ENCODE measurements around the gene C16orf89. TPM values are rescaled to one million over a fixed set of nuclear protein-coding genes. Genes with fewer than 3 reads are reported as not detected.
"Not testable (repeated sequence)": the region's sequence is repeated elsewhere in the genome, so short reads cannot be mapped to it uniquely, and the experiment has no call there.

C16orf89 gene
- total RNA-seq, 1 donor from 2014 or later, result 198 TPM

DNA sequence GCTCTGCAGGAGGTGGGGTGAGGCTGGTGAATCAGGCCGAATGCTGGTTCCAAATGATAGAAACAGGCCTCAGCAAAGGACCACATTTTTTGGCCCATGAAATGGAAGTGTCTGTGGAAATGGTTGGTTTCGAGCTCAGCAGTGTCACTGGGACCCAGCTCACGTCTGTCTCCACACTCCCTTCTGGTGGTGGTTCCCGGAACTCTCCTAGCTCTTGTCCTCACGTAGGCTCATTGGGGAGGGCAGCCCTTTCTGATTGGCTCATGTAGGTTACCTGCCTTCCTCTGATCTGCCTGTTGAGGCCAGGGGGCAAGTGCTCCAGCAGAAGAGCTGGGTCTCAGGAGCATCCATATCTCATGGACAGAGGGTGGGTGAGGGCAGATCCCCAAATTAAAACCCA lies 9.9 kb upstream of the C16orf89 start:
- Histone ChIP-seq H3K27ac (no peak overlapping the region), H3K36me3 (peaks cover 67% of the 10 kb centered on the region), H3K4me3 (no peak overlapping the region), H3K27me3 (ENCODE audit: low read depth) (no peaks in the 10 kb centered on the region), H3K9me3 (no peaks in the 10 kb centered on the region), H3K4me1 (peaks cover 17% of the 10 kb centered on the region)
- no peak for ATAC-seq
- TF ChIP-seq, protein P1, sequence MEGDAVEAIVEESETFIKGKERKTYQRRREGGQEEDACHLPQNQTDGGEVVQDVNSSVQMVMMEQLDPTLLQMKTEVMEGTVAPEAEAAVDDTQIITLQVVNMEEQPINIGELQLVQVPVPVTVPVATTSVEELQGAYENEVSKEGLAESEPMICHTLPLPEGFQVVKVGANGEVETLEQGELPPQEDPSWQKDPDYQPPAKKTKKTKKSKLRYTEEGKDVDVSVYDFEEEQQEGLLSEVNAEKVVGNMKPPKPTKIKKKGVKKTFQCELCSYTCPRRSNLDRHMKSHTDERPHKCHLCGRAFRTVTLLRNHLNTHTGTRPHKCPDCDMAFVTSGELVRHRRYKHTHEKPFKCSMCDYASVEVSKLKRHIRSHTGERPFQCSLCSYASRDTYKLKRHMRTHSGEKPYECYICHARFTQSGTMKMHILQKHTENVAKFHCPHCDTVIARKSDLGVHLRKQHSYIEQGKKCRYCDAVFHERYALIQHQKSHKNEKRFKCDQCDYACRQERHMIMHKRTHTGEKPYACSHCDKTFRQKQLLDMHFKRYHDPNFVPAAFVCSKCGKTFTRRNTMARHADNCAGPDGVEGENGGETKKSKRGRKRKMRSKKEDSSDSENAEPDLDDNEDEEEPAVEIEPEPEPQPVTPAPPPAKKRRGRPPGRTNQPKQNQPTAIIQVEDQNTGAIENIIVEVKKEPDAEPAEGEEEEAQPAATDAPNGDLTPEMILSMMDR (IDR thresholded peaks at IDR 0.05), result no peak
- intact Hi-C loops (cut with DNase I), result no loop called here
- DNase-seq, result no peak

GRCh38 chr16:5073771-5074170 lies 8.0 kb upstream of the C16orf89 start:
- intact Hi-C loops (cut with DNase I); H3K4me3 ChIP-seq; H3K27ac ChIP-seq; ATAC-seq; H3K27me3 ChIP-seq (ENCODE audit: low read depth); DNase-seq; H3K9me3 ChIP-seq: not testable (repeated sequence)
- H3K36me3 ChIP-seq, result peaks cover 51% of the 10 kb centered on the region
- H3K4me1 ChIP-seq, result peaks cover 17% of the 10 kb centered on the region

- Histone ChIP-seq H3K4me1 (peaks cover 17% of the 10 kb centered on the region), H3K27me3 (ENCODE audit: low read depth) (no peaks in the 10 kb centered on the region), H3K27ac (no peak overlapping the region), H3K4me3 (no peak overlapping the region), H3K36me3 (peaks cover 45% of the 10 kb centered on the region), H3K9me3 (no peaks in the 10 kb centered on the region)
- ATAC-seq (no peak), DNase-seq (no peak)
- intact Hi-C loops (cut with DNase I), result no loop called here
- TF ChIP-seq, protein P1 (IDR thresholded peaks at IDR 0.05), result no peak
These were observed 7.5 kb upstream of the C16orf89 start for GRCh38 chr16:5073279-5073629.

DNA sequence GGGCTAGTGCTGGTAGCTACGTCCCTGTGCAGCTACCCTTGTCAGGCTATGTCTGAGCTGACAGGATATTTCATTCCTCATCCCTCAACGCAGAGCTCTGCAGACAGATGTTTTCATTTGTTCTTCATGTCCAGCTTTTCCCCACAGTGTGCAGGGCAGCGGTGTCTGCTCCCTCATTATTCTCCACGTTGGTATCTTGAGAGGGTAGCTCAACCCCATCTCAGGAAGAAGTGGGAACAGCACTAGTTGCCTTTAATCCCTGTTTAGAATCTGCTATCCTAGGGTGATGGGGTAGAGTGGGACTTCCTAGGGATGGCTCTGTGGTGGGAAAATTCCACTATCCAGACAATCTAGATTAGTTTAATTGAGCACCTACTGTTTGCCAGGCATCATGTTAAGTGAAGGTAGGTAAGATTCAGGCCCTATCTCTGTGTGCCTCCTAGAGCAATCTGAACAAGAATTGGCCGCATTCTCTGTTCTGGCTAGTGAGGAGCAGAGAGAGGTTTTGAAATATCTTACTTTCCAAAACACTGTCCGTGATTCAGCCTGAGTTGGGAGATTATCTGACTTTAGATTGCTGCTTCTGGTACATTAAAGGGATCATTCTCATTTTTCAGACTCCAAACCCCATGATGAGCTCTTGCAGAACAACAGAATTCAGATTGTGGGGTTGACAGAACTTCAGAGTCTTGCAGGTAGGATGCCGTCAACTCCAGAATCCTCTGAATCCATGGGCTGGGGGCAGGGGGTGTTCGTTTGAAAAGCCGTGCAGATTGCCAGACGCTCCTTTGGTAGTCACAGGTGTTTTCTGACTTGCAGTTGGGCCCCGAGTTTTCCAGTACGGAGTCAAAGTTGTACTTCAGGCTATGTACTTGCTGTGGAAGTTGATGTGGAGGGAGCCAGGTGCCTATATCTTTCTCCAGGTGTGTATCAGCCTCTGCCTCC lies 6.8 kb upstream of the C16orf89 start:
- Histone ChIP-seq H3K27ac (peak overlapping the region; percentile 88), H3K27me3 (ENCODE audit: low read depth) (no peaks in the 10 kb centered on the region), H3K9me3 (no peaks in the 10 kb centered on the region), H3K4me1 (peaks cover 17% of the 10 kb centered on the region), H3K4me3 (peak overlapping the region; percentile 90), H3K36me3 (peaks cover 39% of the 10 kb centered on the region)
- DNase-seq, result no peak
- intact Hi-C loops (cut with DNase I), result no loop called here
- TF ChIP-seq, protein P1 (IDR thresholded peaks at IDR 0.05), result no peak
- ATAC-seq, result peak in 1 of 2 donors; percentile 4

DNA sequence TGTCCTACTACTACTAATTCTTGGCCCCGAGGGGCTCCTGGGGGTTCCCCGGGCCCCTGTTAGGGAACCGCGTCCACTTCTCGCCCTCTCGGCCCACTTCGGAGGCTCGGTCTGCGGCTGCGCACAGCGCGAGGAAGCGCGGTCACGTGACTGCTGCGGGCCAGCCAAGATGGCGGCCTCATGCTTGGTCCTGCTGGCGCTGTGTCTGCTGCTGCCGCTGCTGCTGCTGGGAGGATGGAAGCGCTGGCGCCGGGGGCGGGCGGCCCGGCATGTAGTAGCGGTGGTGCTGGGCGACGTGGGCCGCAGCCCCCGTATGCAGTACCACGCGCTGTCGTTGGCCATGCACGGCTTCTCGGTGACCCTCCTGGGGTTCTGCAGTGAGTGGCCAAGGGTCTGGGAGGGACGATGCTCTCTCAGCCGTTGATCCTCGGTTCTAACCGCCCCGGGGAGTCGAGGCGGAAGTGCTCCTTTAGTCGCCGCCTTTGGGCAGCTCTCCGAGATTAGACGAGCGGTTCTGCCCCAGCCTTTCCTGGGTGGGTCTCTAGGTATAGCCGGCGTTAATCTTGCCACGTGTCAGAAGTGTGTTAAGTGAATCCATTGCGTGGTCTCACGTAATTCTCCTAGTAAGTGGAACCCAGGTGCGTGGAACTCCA lies 6.1 kb upstream of the C16orf89 start, which contains the start of gene ALG1:
ALG1 (plus strand) TSS at position 163 of the 653 bp plus-strand sequence; CDS start at position 170, 7 bp downstream.
- Histone ChIP-seq H3K36me3 (peaks cover 31% of the 10 kb centered on the region), H3K9me3 (no peaks in the 10 kb centered on the region), H3K27me3 (ENCODE audit: low read depth) (no peaks in the 10 kb centered on the region), H3K4me3 (peak within 1 kb of the TSS; percentile 90), H3K27ac (peak within 1 kb of the TSS; percentile 88), H3K4me1 (peaks cover 17% of the 10 kb centered on the region)
- TF ChIP-seq, protein P1 (IDR thresholded peaks at IDR 0.05), result no peak
- intact Hi-C loops (cut with DNase I), result no loop called here
- DNase-seq (peak; percentile 93), ATAC-seq (peak; percentile 95 to 98)

DNA sequence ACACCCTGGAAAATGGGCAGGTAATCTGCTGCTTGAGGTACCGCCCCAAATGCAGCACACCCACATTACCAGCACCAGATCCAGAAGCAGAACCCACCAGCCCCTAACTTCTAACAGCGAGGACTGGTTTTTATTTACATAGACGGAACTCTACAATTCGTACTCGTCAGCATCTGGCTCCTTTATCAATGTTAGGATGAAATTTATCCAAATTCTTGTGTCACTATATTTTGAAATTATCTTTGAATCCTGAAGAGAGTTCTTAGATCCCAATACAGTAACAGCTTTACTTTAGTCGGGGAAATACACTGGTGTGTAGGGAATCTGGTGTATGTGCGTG lies 5.6 kb upstream of the C16orf89 start:
- Histone ChIP-seq H3K4me1 (peaks cover 17% of the 10 kb centered on the region), H3K36me3 (peaks cover 26% of the 10 kb centered on the region), H3K9me3 (no peaks in the 10 kb centered on the region), H3K4me3 (peak overlapping the region; percentile 90), H3K27ac (peak overlapping the region; percentile 88), H3K27me3 (ENCODE audit: low read depth) (no peaks in the 10 kb centered on the region)
- no peak for DNase-seq
- intact Hi-C loops (cut with DNase I), result no loop called here
- no peak for ATAC-seq
- TF ChIP-seq, protein P1 (IDR thresholded peaks at IDR 0.05), result no peak

Measured in lower lobe of right lung (tissue), 2 donors.